Mesendoderm (in vitro differentiated cells): ENCODE data around the gene PPP2R2C.

Source experiments
- DNase-seq: peaks from one replicate; pipeline ENCODE4 v3.0.0; 2013
- H2AK5ac ChIP-seq: 2 replicates; pipeline ENCODE4 v1.6.1; 2013; ENCODE audit warnings: low read length, inconsistent platforms
- H2BK120ac ChIP-seq: 2 replicates; pipeline ENCODE4 v1.6.1; 2013; ENCODE audit warnings: low read depth, mild to moderate bottlenecking, low read length, moderate library complexity, mixed read lengths
- H2BK15ac ChIP-seq: replicated peaks from 2 replicates; pipeline ENCODE4 v1.6.1; 2013; ENCODE audit warnings: low read depth, mild to moderate bottlenecking, moderate library complexity
- H2BK5ac ChIP-seq: 2 replicates; pipeline ENCODE4 v1.6.1; 2013; ENCODE audit warnings: low read length, inconsistent platforms
- H3K18ac ChIP-seq: 2 replicates; pipeline ENCODE4 v1.6.1; 2013; ENCODE audit warnings: mild to moderate bottlenecking, low read length, mixed read lengths
- H3K23ac ChIP-seq: one replicate; pipeline ENCODE4 v1.6.1; 2013; ENCODE audit warnings: low read length
- H3K27ac ChIP-seq: 2 replicates; pipeline ENCODE4 v1.5.1; 2013; ENCODE audit warnings: low read depth, mild to moderate bottlenecking, inconsistent platforms, low read length, moderate library complexity
- H3K27me3 ChIP-seq: 2 replicates; pipeline ENCODE4 v1.6.1; 2013; ENCODE audit warnings: low read length, control low read depth, mild to moderate bottlenecking, inconsistent platforms; ENCODE audit not compliant: insufficient read depth, poor library complexity
- H3K36me3 ChIP-seq: 2 replicates; pipeline ENCODE4 v1.6.1; 2013; ENCODE audit warnings: low read length, inconsistent platforms; ENCODE audit not compliant: control insufficient read depth, insufficient read depth
- H3K4ac ChIP-seq: one replicate; pipeline ENCODE4 v1.6.1; 2013; ENCODE audit warnings: low read depth, mild to moderate bottlenecking, low read length, moderate library complexity
- H3K4me1 ChIP-seq: 2 replicates; pipeline ENCODE4 v1.6.1; 2013; ENCODE audit warnings: low read depth, low read length, inconsistent platforms; ENCODE audit not compliant: control insufficient read depth
- H3K4me2 ChIP-seq: 2 replicates; pipeline ENCODE4 v1.6.1; 2013; ENCODE audit warnings: low read length
- H3K4me3 ChIP-seq: 2 replicates; pipeline ENCODE4 v1.5.1; 2013; ENCODE audit warnings: mild to moderate bottlenecking, low read length
- H3K56ac ChIP-seq: one replicate; pipeline ENCODE4 v1.6.1; 2013; ENCODE audit warnings: low read length
- H3K79me1 ChIP-seq: 2 replicates; pipeline ENCODE4 v1.6.1; 2013; ENCODE audit warnings: low read length, inconsistent platforms
- H3K79me2 ChIP-seq: 2 replicates; pipeline ENCODE4 v1.6.1; 2013; ENCODE audit warnings: mild to moderate bottlenecking, low read length; ENCODE audit not compliant: control insufficient read depth, insufficient read depth
- H3K9ac ChIP-seq: 2 replicates; pipeline ENCODE4 v1.6.1; 2013; ENCODE audit warnings: low read length, inconsistent platforms
- H4K5ac ChIP-seq: one replicate; pipeline ENCODE4 v1.6.1; 2013; ENCODE audit warnings: low read length
- H4K8ac ChIP-seq: one replicate; pipeline ENCODE4 v1.6.1; 2013; ENCODE audit warnings: low read depth, mild to moderate bottlenecking, control low read depth, low read length, moderate library complexity
- WGBS: extraction: QIAGEN DNeasy Blood & Tissue Kit; methylation state at CpG from one replicate; pipeline ENCODE4 v1.1.7; 2013; ENCODE audit warnings: low lambda C conversion rate, missing lambda C conversion rate; ENCODE audit not compliant: insufficient coverage; ENCODE audit errors: extremely low coverage; 5-methylcytosine and 5-hydroxymethylcytosine counted together

PPP2R2C gene

GRCh38 chr4:6341696-6342095 lies 130.7 kb downstream of the PPP2R2C start:
- no peak overlapping the region for H4K5ac ChIP-seq
- no peak overlapping the region for H3K4me3 ChIP-seq
- H3K4me1 ChIP-seq = no peaks in the 10 kb centered on the region
- H3K4ac ChIP-seq = no peak overlapping the region
- no peak overlapping the region for H3K18ac ChIP-seq
- no peak overlapping the region for H3K9ac ChIP-seq
- no peak overlapping the region for H3K56ac ChIP-seq
- no peak overlapping the region for H3K27ac ChIP-seq
- H4K8ac ChIP-seq = no peak overlapping the region
- no peaks in the 10 kb centered on the region for H3K27me3 ChIP-seq
- no peaks in the 10 kb centered on the region for H3K79me2 ChIP-seq
- H3K4me2 ChIP-seq = no peak overlapping the region
- H3K79me1 ChIP-seq = no peaks in the 10 kb centered on the region
- no peak overlapping the region for H3K23ac ChIP-seq
- no peak overlapping the region for H2AK5ac ChIP-seq
- H2BK120ac ChIP-seq = no peak overlapping the region
- WGBS = no CpG with 5 or more reads among the region's 6 CpGs
- no peak overlapping the region for H2BK15ac ChIP-seq
- DNase-seq = no peak
- H3K36me3 ChIP-seq = no peaks in the 10 kb centered on the region
- H2BK5ac ChIP-seq = no peak overlapping the region

GRCh38 chr4:6340446-6341015 lies 131.9 kb downstream of the PPP2R2C start:
- H2BK5ac ChIP-seq = no peak overlapping the region
- no peak overlapping the region for H3K4ac ChIP-seq
- H3K79me2 ChIP-seq = no peaks in the 10 kb centered on the region
- no peaks in the 10 kb centered on the region for H3K27me3 ChIP-seq
- no peak overlapping the region for H3K18ac ChIP-seq
- WGBS = no CpG with 5 or more reads among the region's 9 CpGs
- H3K27ac ChIP-seq = no peak overlapping the region
- H3K4me2 ChIP-seq = no peak overlapping the region
- H2AK5ac ChIP-seq = no peak overlapping the region
- no peak overlapping the region for H3K9ac ChIP-seq
- no peak overlapping the region for H3K4me3 ChIP-seq
- H3K36me3 ChIP-seq = no peaks in the 10 kb centered on the region
- H3K56ac ChIP-seq = no peak overlapping the region
- H4K5ac ChIP-seq = no peak overlapping the region
- H3K23ac ChIP-seq = no peak overlapping the region
- no peak overlapping the region for H2BK120ac ChIP-seq
- H2BK15ac ChIP-seq = no peak overlapping the region
- no peak overlapping the region for H4K8ac ChIP-seq
- H3K4me1 ChIP-seq = no peaks in the 10 kb centered on the region
- no peak for DNase-seq
- no peaks in the 10 kb centered on the region for H3K79me1 ChIP-seq

- Histone ChIP-seq H3K4me3 (no peak overlapping the region), H4K5ac (no peak overlapping the region), H2BK120ac (no peak overlapping the region), H3K79me2 (no peaks in the 10 kb centered on the region), H2BK15ac (no peak overlapping the region), H3K79me1 (no peaks in the 10 kb centered on the region), H3K27ac (no peak overlapping the region), H3K27me3 (no peaks in the 10 kb centered on the region), H3K18ac (no peak overlapping the region), H3K9ac (no peak overlapping the region), H3K36me3 (no peaks in the 10 kb centered on the region), H3K56ac (no peak overlapping the region), H3K4me2 (no peak overlapping the region), H4K8ac (no peak overlapping the region), H2BK5ac (no peak overlapping the region), H3K4me1 (no peaks in the 10 kb centered on the region), H2AK5ac (no peak overlapping the region), H3K23ac (no peak overlapping the region), H3K4ac (no peak overlapping the region)
- no peak for DNase-seq
- no CpG with 5 or more reads among the region's 13 CpGs for WGBS
Observed at GRCh38 chr4:6339818-6340445, 132.5 kb downstream of the PPP2R2C start.

GRCh38 chr4:6338951-6339817 lies 133.2 kb downstream of the PPP2R2C start:
- Histone ChIP-seq H3K4me3 (no peak overlapping the region), H2BK5ac (no peak overlapping the region), H3K56ac (no peak overlapping the region), H2BK15ac (no peak overlapping the region), H3K4me1 (no peaks in the 10 kb centered on the region), H2BK120ac (no peak overlapping the region), H3K79me1 (no peaks in the 10 kb centered on the region), H3K4ac (no peak overlapping the region), H3K79me2 (no peaks in the 10 kb centered on the region), H3K23ac (no peak overlapping the region), H3K27me3 (no peaks in the 10 kb centered on the region), H4K8ac (no peak overlapping the region), H3K36me3 (no peaks in the 10 kb centered on the region), H2AK5ac (no peak overlapping the region), H4K5ac (no peak overlapping the region), H3K4me2 (no peak overlapping the region), H3K9ac (no peak overlapping the region), H3K27ac (no peak overlapping the region), H3K18ac (no peak overlapping the region)
- DNase-seq = no peak
- WGBS = no CpG with 5 or more reads among the region's 12 CpGs

- Histone ChIP-seq H3K27me3 (no peaks in the 10 kb centered on the region), H3K79me1 (no peaks in the 10 kb centered on the region), H3K23ac (no peak overlapping the region), H3K4me1 (no peaks in the 10 kb centered on the region), H3K18ac (no peak overlapping the region), H3K9ac (no peak overlapping the region), H2BK5ac (no peak overlapping the region), H3K27ac (no peak overlapping the region), H4K8ac (no peak overlapping the region), H3K4me3 (no peak overlapping the region), H3K36me3 (no peaks in the 10 kb centered on the region), H3K4ac (no peak overlapping the region), H2BK120ac (no peak overlapping the region), H3K79me2 (no peaks in the 10 kb centered on the region), H4K5ac (no peak overlapping the region), H2AK5ac (no peak overlapping the region), H3K4me2 (no peak overlapping the region), H3K56ac (no peak overlapping the region), H2BK15ac (no peak overlapping the region)
- DNase-seq = no peak
- WGBS = no CpG with 5 or more reads among the region's 14 CpGs
Observed at GRCh38 chr4:6338175-6338950, 134.1 kb downstream of the PPP2R2C start.
